Medulla oblongata (tissue), 1 donor: ENCODE data around the gene RNF169.
"Not testable (repeated sequence)": the region's sequence is repeated elsewhere in the genome, so short reads cannot be mapped to it uniquely, and the experiment has no call there.

Experiments
- DNase-seq: peaks from one replicate; pipeline ENCODE4 v3.0.0-alpha.2; 2015; ENCODE audit errors: extremely low spot score

RNF169 gene

GRCh38 chr11:74822170-74822569 is 73.5 kb downstream of the RNF169 start:
- peak; percentile 67 for DNase-seq

- no peak for DNase-seq
These were observed 75.8 kb downstream of the RNF169 start for GRCh38 chr11:74824285-74824982.

GRCh38 chr11:74825596-74825995 is 76.9 kb downstream of the RNF169 start:
- not testable (repeated sequence) for DNase-seq

GRCh38 chr11:74826901-74827300 is 78.3 kb downstream of the RNF169 start:
- DNase-seq, result no peak

- no peak for DNase-seq
These were observed 88.5 kb downstream of the RNF169 start for GRCh38 chr11:74837191-74837590.

- no peak for DNase-seq
These were observed 89.5 kb downstream of the RNF169 start for GRCh38 chr11:74838188-74838587.

- no peak for DNase-seq
These were observed 90.8 kb downstream of the RNF169 start for GRCh38 chr11:74839446-74839845.

- DNase-seq, result no peak
These were observed 91.3 kb downstream of the RNF169 start for GRCh38 chr11:74839971-74840370.

GRCh38 chr11:74840486-74840885 is 91.8 kb downstream of the RNF169 start:
- DNase-seq, result no peak

GRCh38 chr11:74842967-74843366 is 94.3 kb downstream of the RNF169 start:
- DNase-seq, result no peak

GRCh38 chr11:74844072-74844471 is 95.4 kb downstream of the RNF169 start:
- DNase-seq, result no peak

- no peak for DNase-seq
These were observed 96.2 kb downstream of the RNF169 start for GRCh38 chr11:74844865-74845264.

GRCh38 chr11:74845978-74846517 is 97.4 kb downstream of the RNF169 start:
- DNase-seq, result no peak

GRCh38 chr11:74846770-74847169 is 98.1 kb downstream of the RNF169 start:
- no peak for DNase-seq

GRCh38 chr11:74847395-74847794 is 98.7 kb downstream of the RNF169 start:
- DNase-seq, result no peak

GRCh38 chr11:74847895-74848294 is 99.2 kb downstream of the RNF169 start:
- DNase-seq, result no peak

GRCh38 chr11:74849525-74850391 is 101.1 kb downstream of the RNF169 start:
- no peak for DNase-seq

- DNase-seq, result no peak
These were observed 104.6 kb downstream of the RNF169 start for GRCh38 chr11:74853223-74853622.

- DNase-seq, result no peak
These were observed 112.1 kb downstream of the RNF169 start for GRCh38 chr11:74860743-74861142.

GRCh38 chr11:74863410-74863809 is 114.8 kb downstream of the RNF169 start:
- no peak for DNase-seq

GRCh38 chr11:74866557-74866956 is 117.9 kb downstream of the RNF169 start:
- no peak for DNase-seq

- no peak for DNase-seq
These were observed 121.8 kb downstream of the RNF169 start for GRCh38 chr11:74870485-74870884.

- DNase-seq, result no peak
These were observed 122.4 kb downstream of the RNF169 start for GRCh38 chr11:74871037-74871436.
